ENCODE results near the gene FIS1.

DNA sequence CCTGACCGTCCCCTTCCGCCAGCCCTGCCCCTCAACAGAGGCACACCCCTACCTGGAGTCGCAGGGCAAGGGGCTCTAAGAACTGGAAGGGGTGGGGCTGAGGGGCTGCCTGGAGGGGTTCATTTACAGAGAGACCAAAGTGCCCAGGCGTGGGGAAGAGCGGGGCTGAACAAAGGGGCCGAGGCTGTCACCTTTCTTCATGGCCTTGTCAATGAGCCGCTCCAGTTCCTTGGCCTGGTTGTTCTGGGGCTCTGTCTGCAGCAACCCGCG lies 5.0 kb downstream of the FIS1 start:
- TF ChIP-seq, protein P1, sequence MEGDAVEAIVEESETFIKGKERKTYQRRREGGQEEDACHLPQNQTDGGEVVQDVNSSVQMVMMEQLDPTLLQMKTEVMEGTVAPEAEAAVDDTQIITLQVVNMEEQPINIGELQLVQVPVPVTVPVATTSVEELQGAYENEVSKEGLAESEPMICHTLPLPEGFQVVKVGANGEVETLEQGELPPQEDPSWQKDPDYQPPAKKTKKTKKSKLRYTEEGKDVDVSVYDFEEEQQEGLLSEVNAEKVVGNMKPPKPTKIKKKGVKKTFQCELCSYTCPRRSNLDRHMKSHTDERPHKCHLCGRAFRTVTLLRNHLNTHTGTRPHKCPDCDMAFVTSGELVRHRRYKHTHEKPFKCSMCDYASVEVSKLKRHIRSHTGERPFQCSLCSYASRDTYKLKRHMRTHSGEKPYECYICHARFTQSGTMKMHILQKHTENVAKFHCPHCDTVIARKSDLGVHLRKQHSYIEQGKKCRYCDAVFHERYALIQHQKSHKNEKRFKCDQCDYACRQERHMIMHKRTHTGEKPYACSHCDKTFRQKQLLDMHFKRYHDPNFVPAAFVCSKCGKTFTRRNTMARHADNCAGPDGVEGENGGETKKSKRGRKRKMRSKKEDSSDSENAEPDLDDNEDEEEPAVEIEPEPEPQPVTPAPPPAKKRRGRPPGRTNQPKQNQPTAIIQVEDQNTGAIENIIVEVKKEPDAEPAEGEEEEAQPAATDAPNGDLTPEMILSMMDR (optimal IDR thresholded peaks at IDR 0.05 in 1 of 3, IDR thresholded peaks at IDR 0.05 in 1 of 3, conservative IDR thresholded peaks at IDR 0.05 in 1 of 3; ENCODE audit: extremely low read depth in 1 of 3, insufficient read depth in 2 of 3, low read length in 3 of 3), result no peak
- no peak for TF ChIP-seq EZH2 (IDR thresholded peaks at IDR 0.05; ENCODE audit: low read length)
